SK-N-SH treated with all-trans-retinoic acid at 6 μM for 48 hours (cell line): ENCODE measurements around the gene APBA2.

Source experiments
- ARNTL ChIP-seq: fragments of 450-650 bp; formaldehyde crosslinking; IDR thresholded peaks from 2 replicates; pipeline ENCODE4 v1.5.0; 2020; ENCODE audit warnings: low read depth, mild to moderate bottlenecking, moderate library complexity, borderline replicate concordance
- OSR1 ChIP-seq: fragments of 250-450 bp; sonication (Bioruptor Pico); IDR thresholded peaks from 2 replicates; pipeline ENCODE4 v1.8.0; 2022; ENCODE audit warnings: moderate library complexity, mild to moderate bottlenecking, inconsistent platforms
- SNAI2 ChIP-seq: fragments of 250-450 bp; sonication (Bioruptor Pico); IDR thresholded peaks from 2 replicates; pipeline ENCODE4 v1.5.0; 2020; ENCODE audit warnings: mild to moderate bottlenecking, moderate library complexity
- ZC3H10 ChIP-seq: fragments of 250-450 bp; sonication (Bioruptor Pico); IDR thresholded peaks from 2 replicates; pipeline ENCODE4 v1.5.1; 2021; ENCODE audit warnings: mild to moderate bottlenecking, moderate library complexity
- ZFP30 ChIP-seq: fragments of 450-650 bp; formaldehyde crosslinking; IDR thresholded peaks from 2 replicates; pipeline ENCODE4 v1.5.0; 2022; ENCODE audit warnings: mild to moderate bottlenecking, moderate library complexity
- ZNF565 ChIP-seq: fragments of 450-650 bp; formaldehyde crosslinking; conservative IDR thresholded peaks from 2 replicates; pipeline ENCODE4 v1.5.0; 2020; ENCODE audit warnings: low read depth, mild to moderate bottlenecking, moderate library complexity
- TF ChIP-seq, protein P1 (sequence below): fragments of 250-450 bp; sonication (Bioruptor Pico); IDR thresholded peaks from 2 replicates; pipeline ENCODE4 v1.5.1; 2020; ENCODE audit warnings: low read depth, mild to moderate bottlenecking, moderate library complexity
- TF ChIP-seq, protein P2 (sequence below): fragments of 250-450 bp; sonication (Bioruptor Pico); IDR thresholded peaks from 2 replicates; pipeline ENCODE4 v1.8.0; 2020; ENCODE audit warnings: mild to moderate bottlenecking, moderate library complexity, borderline replicate concordance

DNA sequence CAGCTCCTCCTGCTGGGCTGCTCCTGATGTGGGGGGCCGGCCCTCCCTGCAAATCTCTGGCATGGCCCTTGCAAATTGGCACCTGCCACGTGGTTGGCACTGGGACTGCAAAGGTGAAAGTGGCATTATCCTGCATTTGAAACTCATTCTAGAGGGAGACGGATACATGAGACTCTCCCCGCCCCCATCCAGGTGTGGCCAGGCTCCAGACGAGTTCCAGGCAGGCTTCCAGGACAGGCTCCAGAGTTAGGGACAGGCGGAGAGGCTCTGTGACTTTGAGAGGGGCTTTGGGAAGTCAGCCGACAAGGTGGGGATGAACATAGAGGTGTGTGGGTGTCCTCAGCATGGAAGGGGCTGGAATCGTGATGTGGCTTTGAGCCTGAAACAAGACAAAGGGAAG is 178.5 kb downstream of the APBA2 start:
- TF ChIP-seq ARNTL: no peak
- TF ChIP-seq ZC3H10 (CRISPR knock-in tag): no peak
- TF ChIP-seq OSR1: no peak
- TF ChIP-seq, protein P1, sequence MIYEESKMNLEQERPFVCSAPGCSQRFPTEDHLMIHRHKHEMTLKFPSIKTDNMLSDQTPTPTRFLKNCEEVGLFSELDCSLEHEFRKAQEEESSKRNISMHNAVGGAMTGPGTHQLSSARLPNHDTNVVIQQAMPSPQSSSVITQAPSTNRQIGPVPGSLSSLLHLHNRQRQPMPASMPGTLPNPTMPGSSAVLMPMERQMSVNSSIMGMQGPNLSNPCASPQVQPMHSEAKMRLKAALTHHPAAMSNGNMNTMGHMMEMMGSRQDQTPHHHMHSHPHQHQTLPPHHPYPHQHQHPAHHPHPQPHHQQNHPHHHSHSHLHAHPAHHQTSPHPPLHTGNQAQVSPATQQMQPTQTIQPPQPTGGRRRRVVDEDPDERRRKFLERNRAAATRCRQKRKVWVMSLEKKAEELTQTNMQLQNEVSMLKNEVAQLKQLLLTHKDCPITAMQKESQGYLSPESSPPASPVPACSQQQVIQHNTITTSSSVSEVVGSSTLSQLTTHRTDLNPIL (CRISPR knock-in tag): no peak
- no peak for TF ChIP-seq ZNF565 (CRISPR knock-in tag)
- no peak for TF ChIP-seq SNAI2 (CRISPR knock-in tag)
- no peak for TF ChIP-seq ZFP30 (CRISPR knock-in tag)
- TF ChIP-seq, protein P2, sequence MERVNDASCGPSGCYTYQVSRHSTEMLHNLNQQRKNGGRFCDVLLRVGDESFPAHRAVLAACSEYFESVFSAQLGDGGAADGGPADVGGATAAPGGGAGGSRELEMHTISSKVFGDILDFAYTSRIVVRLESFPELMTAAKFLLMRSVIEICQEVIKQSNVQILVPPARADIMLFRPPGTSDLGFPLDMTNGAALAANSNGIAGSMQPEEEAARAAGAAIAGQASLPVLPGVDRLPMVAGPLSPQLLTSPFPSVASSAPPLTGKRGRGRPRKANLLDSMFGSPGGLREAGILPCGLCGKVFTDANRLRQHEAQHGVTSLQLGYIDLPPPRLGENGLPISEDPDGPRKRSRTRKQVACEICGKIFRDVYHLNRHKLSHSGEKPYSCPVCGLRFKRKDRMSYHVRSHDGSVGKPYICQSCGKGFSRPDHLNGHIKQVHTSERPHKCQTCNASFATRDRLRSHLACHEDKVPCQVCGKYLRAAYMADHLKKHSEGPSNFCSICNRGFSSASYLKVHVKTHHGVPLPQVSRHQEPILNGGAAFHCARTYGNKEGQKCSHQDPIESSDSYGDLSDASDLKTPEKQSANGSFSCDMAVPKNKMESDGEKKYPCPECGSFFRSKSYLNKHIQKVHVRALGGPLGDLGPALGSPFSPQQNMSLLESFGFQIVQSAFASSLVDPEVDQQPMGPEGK (CRISPR knock-in tag): no peak
